Stimulated activated naive CD8-positive, alpha-beta T cell treated with anti-CD3 and anti-CD28 coated beads, Interleukin-15, Interleukin-2, amounts not matched to agents 100 ng/mL and 50 ng/mL, for 24 hours (primary cell): Measurements from ENCODE around the gene MYO5B.

Source experiments
- H3K27ac Mint-ChIP-seq: one replicate; pipeline ENCODE4 v1.8.0; 2021; ENCODE audit warnings: mild to moderate bottlenecking, mixed read lengths
- H3K27me3 Mint-ChIP-seq: one replicate; pipeline ENCODE4 v1.8.0; 2021; ENCODE audit warnings: mixed read lengths
- H3K36me3 Mint-ChIP-seq: one replicate; pipeline ENCODE4 v1.8.0; 2021; ENCODE audit warnings: low read depth, mixed read lengths
- H3K4me1 Mint-ChIP-seq: one replicate; pipeline ENCODE4 v1.8.0; 2021; ENCODE audit warnings: low read depth, mixed read lengths
- H3K4me3 Mint-ChIP-seq: one replicate; pipeline ENCODE4 v1.8.0; 2021; ENCODE audit warnings: mild to moderate bottlenecking, mixed read lengths
- H3K9me3 Mint-ChIP-seq: one replicate; pipeline ENCODE4 v1.8.0; 2021; ENCODE audit warnings: mixed read lengths

The MYO5B gene

GRCh38 chr18:49993299-49993698 lies 201.6 kb downstream of the MYO5B start:
- Mint-ChIP-seq H3K36me3 (no peaks in the 10 kb centered on the region), H3K27ac (no peak overlapping the region), H3K4me3 (no peak overlapping the region), H3K27me3 (no peaks in the 10 kb centered on the region), H3K9me3 (no peaks in the 10 kb centered on the region), H3K4me1 (no peaks in the 10 kb centered on the region)

GRCh38 chr18:49988733-49989132 lies 206.2 kb downstream of the MYO5B start:
- H3K4me1 Mint-ChIP-seq, result no peaks in the 10 kb centered on the region
- no peak overlapping the region for H3K4me3 Mint-ChIP-seq
- no peak overlapping the region for H3K27ac Mint-ChIP-seq
- H3K36me3 Mint-ChIP-seq, result no peaks in the 10 kb centered on the region
- no peaks in the 10 kb centered on the region for H3K27me3 Mint-ChIP-seq
- H3K9me3 Mint-ChIP-seq, result no peaks in the 10 kb centered on the region

DNA sequence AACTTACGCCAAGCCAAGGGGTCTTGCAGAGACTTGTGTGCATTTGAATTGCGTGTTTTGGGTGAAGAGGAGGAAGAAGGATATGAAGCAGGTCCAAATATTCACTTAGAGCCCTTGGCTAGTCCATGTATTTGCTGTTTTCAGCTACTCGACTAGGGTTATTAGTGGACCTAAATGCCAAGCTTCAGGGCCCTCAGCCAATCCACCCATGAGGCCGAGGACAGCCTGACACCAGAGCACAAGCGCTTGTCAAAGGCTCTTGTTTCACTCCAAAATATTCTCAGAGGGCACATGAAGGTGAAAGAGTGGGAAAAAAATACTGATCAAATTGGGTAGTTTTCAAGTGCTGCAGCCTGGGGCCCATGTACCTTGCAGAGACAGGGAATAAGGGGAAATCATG lies 206.8 kb downstream of the MYO5B start:
- no peak overlapping the region for H3K27ac Mint-ChIP-seq
- H3K36me3 Mint-ChIP-seq, result no peaks in the 10 kb centered on the region
- H3K27me3 Mint-ChIP-seq, result no peaks in the 10 kb centered on the region
- no peaks in the 10 kb centered on the region for H3K9me3 Mint-ChIP-seq
- no peaks in the 10 kb centered on the region for H3K4me1 Mint-ChIP-seq
- H3K4me3 Mint-ChIP-seq, result no peak overlapping the region

- Mint-ChIP-seq H3K27me3 (no peaks in the 10 kb centered on the region), H3K27ac (no peak overlapping the region), H3K4me3 (no peak overlapping the region), H3K36me3 (no peaks in the 10 kb centered on the region), H3K9me3 (no peaks in the 10 kb centered on the region), H3K4me1 (no peaks in the 10 kb centered on the region)
Observed at GRCh38 chr18:49985236-49985635, 209.7 kb downstream of the MYO5B start.

DNA sequence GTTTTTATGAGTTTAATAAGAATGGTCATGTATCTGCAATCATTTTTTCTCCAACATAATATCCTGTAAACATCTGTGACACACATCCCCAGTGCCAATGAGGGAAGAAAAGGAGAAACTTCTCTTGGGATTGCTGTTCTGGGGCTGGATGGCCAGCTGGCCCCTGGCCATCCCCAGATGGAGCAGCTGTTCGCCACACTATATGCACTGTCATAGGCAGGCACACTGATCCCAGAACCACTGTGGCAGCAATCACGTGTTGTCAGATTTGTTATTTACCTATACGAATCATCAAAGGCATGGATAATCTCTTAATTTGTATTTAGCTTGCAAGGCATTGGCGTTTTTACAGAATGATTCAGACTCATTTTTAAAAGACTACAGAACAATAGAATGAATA lies 214.1 kb downstream of the MYO5B start:
- Mint-ChIP-seq H3K27ac (no peak overlapping the region), H3K36me3 (no peaks in the 10 kb centered on the region), H3K9me3 (no peaks in the 10 kb centered on the region), H3K27me3 (no peaks in the 10 kb centered on the region), H3K4me3 (no peak overlapping the region), H3K4me1 (no peaks in the 10 kb centered on the region)

GRCh38 chr18:49976795-49977560 lies 218.0 kb downstream of the MYO5B start:
- no peaks in the 10 kb centered on the region for H3K27me3 Mint-ChIP-seq
- H3K4me3 Mint-ChIP-seq, result no peak overlapping the region
- no peaks in the 10 kb centered on the region for H3K36me3 Mint-ChIP-seq
- no peaks in the 10 kb centered on the region for H3K9me3 Mint-ChIP-seq
- H3K27ac Mint-ChIP-seq, result no peak overlapping the region
- H3K4me1 Mint-ChIP-seq, result no peaks in the 10 kb centered on the region

DNA sequence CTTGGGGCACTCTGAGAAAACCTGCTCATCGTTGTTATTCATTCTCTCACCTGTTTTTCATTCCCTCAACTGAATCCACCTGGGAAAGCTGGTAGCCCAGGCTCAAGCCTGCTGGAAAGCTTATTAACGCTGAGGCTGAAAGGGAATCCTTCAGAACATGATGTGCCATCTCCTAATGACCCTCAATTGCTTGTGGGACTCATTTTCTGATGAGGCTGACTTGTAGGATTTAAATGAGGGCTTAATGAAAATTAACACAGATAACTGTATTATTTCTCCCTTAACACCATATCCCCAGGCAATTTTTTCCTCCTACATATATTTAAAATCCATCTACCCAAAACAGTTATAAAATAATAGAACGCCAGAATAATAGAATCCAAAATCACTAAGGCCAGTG lies 218.9 kb downstream of the MYO5B start:
- no peak overlapping the region for H3K4me3 Mint-ChIP-seq
- peaks cover 5% of the 10 kb centered on the region for H3K27me3 Mint-ChIP-seq
- H3K36me3 Mint-ChIP-seq, result no peaks in the 10 kb centered on the region
- no peaks in the 10 kb centered on the region for H3K9me3 Mint-ChIP-seq
- no peaks in the 10 kb centered on the region for H3K4me1 Mint-ChIP-seq
- no peak overlapping the region for H3K27ac Mint-ChIP-seq

DNA sequence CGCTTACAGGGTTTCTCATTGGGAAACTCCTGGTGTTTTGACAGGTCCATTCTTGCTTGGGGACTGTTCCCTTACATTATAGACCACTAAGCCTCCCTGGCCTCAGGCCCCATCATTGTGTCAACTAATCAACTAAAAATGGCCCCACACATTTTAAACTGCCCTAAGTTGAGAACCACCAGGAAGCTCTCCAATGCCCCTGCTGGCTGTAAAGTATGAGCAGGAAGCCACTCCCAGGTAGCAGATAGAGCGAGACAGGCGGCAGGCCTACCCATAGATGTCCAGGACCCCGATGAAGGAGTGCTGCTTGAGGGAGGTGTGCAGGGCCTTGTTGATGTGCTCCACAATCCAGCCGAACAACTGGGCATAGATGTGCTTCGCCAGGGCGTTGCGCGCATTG lies 220.9 kb downstream of the MYO5B start:
- Mint-ChIP-seq H3K4me1 (no peaks in the 10 kb centered on the region), H3K4me3 (no peak overlapping the region), H3K9me3 (no peaks in the 10 kb centered on the region), H3K36me3 (no peaks in the 10 kb centered on the region), H3K27ac (no peak overlapping the region), H3K27me3 (peaks cover 5% of the 10 kb centered on the region)

DNA sequence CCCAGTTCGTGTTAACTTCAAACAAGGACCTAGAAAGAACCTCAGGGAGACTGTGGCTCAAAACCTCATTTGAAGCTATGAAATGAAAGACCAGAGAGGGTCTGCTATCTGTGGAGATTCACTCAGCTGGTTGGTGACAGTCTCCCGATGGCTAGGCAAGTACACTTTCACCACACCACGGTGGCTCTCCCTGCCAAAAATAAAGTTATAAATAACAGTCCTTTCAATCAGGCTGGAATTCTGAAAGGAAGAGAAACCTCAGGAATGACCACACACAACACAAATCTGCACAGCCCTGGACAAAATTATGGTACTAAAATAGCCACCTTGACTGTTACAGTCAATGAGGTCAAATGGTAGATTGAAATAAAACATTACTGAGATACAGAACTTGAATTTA lies 221.4 kb downstream of the MYO5B start:
- Mint-ChIP-seq H3K36me3 (no peaks in the 10 kb centered on the region), H3K4me1 (no peaks in the 10 kb centered on the region), H3K4me3 (no peak overlapping the region), H3K27me3 (peaks cover 5% of the 10 kb centered on the region), H3K27ac (no peak overlapping the region), H3K9me3 (no peaks in the 10 kb centered on the region)

- Mint-ChIP-seq H3K9me3 (no peaks in the 10 kb centered on the region), H3K27me3 (peaks cover 5% of the 10 kb centered on the region), H3K4me3 (no peak overlapping the region), H3K36me3 (no peaks in the 10 kb centered on the region), H3K27ac (no peak overlapping the region), H3K4me1 (no peaks in the 10 kb centered on the region)
Observed at GRCh38 chr18:49972535-49972934, 222.4 kb downstream of the MYO5B start.

DNA sequence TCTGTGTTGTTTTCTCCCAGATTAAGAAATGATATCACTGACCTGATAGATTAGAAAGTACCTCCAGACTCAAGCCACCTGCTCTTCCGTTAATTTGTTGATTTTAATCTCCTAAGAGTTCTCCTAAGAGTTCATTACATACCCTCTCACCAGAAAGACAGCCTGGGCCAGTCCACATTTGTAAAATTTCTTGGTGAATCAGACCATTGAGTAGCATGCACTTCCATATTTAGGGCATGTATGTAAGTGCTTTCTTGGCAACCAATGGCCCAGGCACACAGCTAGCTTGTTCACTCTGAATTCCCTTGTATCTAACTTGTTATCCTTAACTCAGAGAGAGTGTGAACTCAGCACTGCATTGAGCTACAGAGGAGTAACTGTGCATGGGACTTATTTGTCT lies 223.5 kb downstream of the MYO5B start:
- Mint-ChIP-seq H3K9me3 (no peaks in the 10 kb centered on the region), H3K4me1 (no peaks in the 10 kb centered on the region), H3K27ac (no peak overlapping the region), H3K27me3 (peaks cover 5% of the 10 kb centered on the region), H3K4me3 (no peak overlapping the region), H3K36me3 (no peaks in the 10 kb centered on the region)

- no peak overlapping the region for H3K4me3 Mint-ChIP-seq
- H3K27me3 Mint-ChIP-seq, result peaks cover 5% of the 10 kb centered on the region
- no peaks in the 10 kb centered on the region for H3K4me1 Mint-ChIP-seq
Observed at GRCh38 chr18:49970319-49970718, 224.6 kb downstream of the MYO5B start.

GRCh38 chr18:49968644-49969309 lies 226.2 kb downstream of the MYO5B start:
- H3K4me3 Mint-ChIP-seq, result no peak overlapping the region
- peaks cover 9% of the 10 kb centered on the region for H3K27me3 Mint-ChIP-seq
- no peaks in the 10 kb centered on the region for H3K9me3 Mint-ChIP-seq
- H3K4me1 Mint-ChIP-seq, result no peaks in the 10 kb centered on the region
- no peak overlapping the region for H3K27ac Mint-ChIP-seq
- no peaks in the 10 kb centered on the region for H3K36me3 Mint-ChIP-seq

More at GRCh38 chr18:49970319-49970718, 224.6 kb downstream of the MYO5B start:
- H3K27ac Mint-ChIP-seq, result no peak overlapping the region
- no peaks in the 10 kb centered on the region for H3K36me3 Mint-ChIP-seq
- no peaks in the 10 kb centered on the region for H3K9me3 Mint-ChIP-seq

- Mint-ChIP-seq H3K27me3 (peaks cover 13% of the 10 kb centered on the region), H3K4me3 (no peak overlapping the region), H3K36me3 (no peaks in the 10 kb centered on the region), H3K4me1 (no peaks in the 10 kb centered on the region), H3K9me3 (no peaks in the 10 kb centered on the region), H3K27ac (no peak overlapping the region)
Observed at GRCh38 chr18:49967636-49968313, 227.2 kb downstream of the MYO5B start.

- Mint-ChIP-seq H3K4me3 (no peak overlapping the region), H3K9me3 (no peaks in the 10 kb centered on the region), H3K4me1 (no peaks in the 10 kb centered on the region), H3K27me3 (peaks cover 13% of the 10 kb centered on the region), H3K27ac (no peak overlapping the region), H3K36me3 (no peaks in the 10 kb centered on the region)
Observed at GRCh38 chr18:49967171-49967570, 227.8 kb downstream of the MYO5B start.
